Mesothelial cell of epicardium (in vitro differentiated cells): ENCODE results near the gene RASSF1. TPM values are rescaled to one million over a fixed set of nuclear protein-coding genes. Genes with fewer than 3 reads are reported as not detected.

Experiments
- DNase-seq, 2 experiments: peaks; one replicate each; pipeline ENCODE4 v3.0.0; 2021; ENCODE audit warnings: low spot score in 2 of 2; ENCODE audit not compliant: unreplicated experiment in 2 of 2
- H3K27ac Mint-ChIP-seq: 2 replicates; pipeline ENCODE4 v1.8.0; 2021; ENCODE audit warnings: mixed read lengths
- H3K27me3 Mint-ChIP-seq: 2 replicates; pipeline ENCODE4 v1.8.0; 2021; ENCODE audit warnings: low read depth, mixed read lengths
- H3K36me3 Mint-ChIP-seq: 2 replicates; pipeline ENCODE4 v1.8.0; 2021; ENCODE audit warnings: mixed read lengths
- H3K4me1 Mint-ChIP-seq: 2 replicates; pipeline ENCODE4 v1.8.0; 2021; ENCODE audit warnings: mixed read lengths
- H3K4me3 Mint-ChIP-seq: 2 replicates; pipeline ENCODE4 v1.8.0; 2021; ENCODE audit warnings: mild to moderate bottlenecking, moderate library complexity, mixed read lengths
- H3K9me3 Mint-ChIP-seq: 2 replicates; pipeline ENCODE4 v1.8.0; 2021; ENCODE audit warnings: mixed read lengths
- CTCF ChIP-seq: fragments of 200-600 bp; sonication (generic); IDR thresholded peaks from one replicate; pipeline ENCODE4 v1.5.0; 2021; ENCODE audit warnings: antibody characterized with exemption; ENCODE audit not compliant: unreplicated experiment
- total RNA-seq: library from RNA; stranded (reverse); gene quantifications from 3 replicates; pipeline ENCODE4 v1.2.1, GENCODE V29; 2021

RASSF1 gene, protein sequence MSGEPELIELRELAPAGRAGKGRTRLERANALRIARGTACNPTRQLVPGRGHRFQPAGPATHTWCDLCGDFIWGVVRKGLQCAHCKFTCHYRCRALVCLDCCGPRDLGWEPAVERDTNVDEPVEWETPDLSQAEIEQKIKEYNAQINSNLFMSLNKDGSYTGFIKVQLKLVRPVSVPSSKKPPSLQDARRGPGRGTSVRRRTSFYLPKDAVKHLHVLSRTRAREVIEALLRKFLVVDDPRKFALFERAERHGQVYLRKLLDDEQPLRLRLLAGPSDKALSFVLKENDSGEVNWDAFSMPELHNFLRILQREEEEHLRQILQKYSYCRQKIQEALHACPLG
- total RNA-seq: 13.7 to 15.4 TPM (median 14.3 TPM) in 3 replicates

- Mint-ChIP-seq H3K4me1 (peaks cover 35% of the 10 kb centered on the region), H3K27me3 (peaks cover 67% of the 10 kb centered on the region), H3K9me3 (no peaks in the 10 kb centered on the region), H3K4me3 (peak within 1 kb of the TSS; percentile 85), H3K27ac (peak within 1 kb of the TSS; percentile 39), H3K36me3 (no peaks in the 10 kb centered on the region)
- no peak for DNase-seq
- TF ChIP-seq CTCF: no peak
These were observed at the start of gene RASSF1 for GRCh38 chr3:50340448-50341329. Gene RASSF1, minus strand, starts transcription at chr3:50340836. Its CDS starts 31 bp downstream, at chr3:50340805.

DNA sequence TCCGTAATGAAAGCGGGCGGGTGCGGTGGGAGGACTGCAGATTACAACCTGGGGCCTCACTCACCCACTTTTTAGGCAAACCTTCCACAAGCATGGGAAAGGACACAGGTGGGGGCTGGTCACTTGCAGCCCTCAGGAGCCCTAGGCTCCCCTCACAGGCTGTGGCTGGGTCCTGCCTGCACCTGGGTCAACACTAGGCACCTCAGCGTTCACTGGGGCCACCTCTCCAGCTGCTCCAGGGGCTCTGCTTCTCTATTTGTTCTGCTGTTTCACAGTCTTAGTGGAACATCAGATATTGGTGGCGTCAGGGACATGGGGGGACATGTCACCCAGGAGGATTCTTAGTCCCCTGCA lies 48.8 kb upstream of the RASSF1 start:
- DNase-seq: no peak
- Mint-ChIP-seq H3K27ac (no peak overlapping the region), H3K4me1 (no peaks in the 10 kb centered on the region), H3K36me3 (no peaks in the 10 kb centered on the region), H3K4me3 (no peak overlapping the region), H3K9me3 (no peaks in the 10 kb centered on the region), H3K27me3 (peaks cover 1% of the 10 kb centered on the region)
- no peak for TF ChIP-seq CTCF

DNA sequence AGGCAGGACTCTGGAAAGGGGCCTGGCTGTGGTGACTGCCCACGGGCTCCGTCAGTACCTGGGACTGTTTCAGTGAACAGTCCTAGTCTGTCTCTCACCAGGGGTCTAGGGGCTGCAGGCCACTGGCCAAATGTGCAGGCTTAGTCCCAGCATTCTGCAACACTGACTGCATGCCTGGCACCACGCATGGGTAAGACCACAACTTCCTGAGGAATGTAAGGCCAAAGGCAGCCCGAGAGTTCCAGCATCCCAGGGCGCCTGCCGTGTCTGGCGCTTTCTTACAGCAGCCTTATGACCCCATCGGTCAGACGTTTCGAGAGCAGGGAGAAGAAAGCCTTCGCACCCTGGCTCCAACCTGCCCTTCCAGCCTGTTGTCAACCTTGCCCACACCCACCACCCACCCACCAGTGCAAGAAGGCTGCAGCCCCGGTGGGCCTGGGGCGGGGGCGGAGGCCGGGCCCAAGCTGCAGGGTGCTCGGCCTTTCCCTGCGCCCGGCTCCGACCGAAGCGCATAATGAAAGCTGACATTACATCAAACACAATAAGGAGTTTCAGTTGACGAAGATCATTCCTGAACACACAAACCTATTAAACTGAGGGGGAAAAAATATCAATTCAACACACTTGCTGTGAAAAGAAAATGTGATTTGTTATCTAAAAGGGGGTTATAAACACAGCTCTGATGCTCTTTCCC lies 48.2 kb upstream of the RASSF1 start:
- Mint-ChIP-seq H3K27me3 (peaks cover 1% of the 10 kb centered on the region), H3K36me3 (no peaks in the 10 kb centered on the region), H3K9me3 (no peaks in the 10 kb centered on the region), H3K27ac (no peak overlapping the region), H3K4me3 (no peak overlapping the region), H3K4me1 (no peaks in the 10 kb centered on the region)
- no peak for TF ChIP-seq CTCF
- no peak for DNase-seq

- Mint-ChIP-seq H3K4me3 (no peak overlapping the region), H3K36me3 (no peaks in the 10 kb centered on the region), H3K27me3 (peaks cover 4% of the 10 kb centered on the region), H3K27ac (no peak overlapping the region), H3K4me1 (no peaks in the 10 kb centered on the region), H3K9me3 (no peaks in the 10 kb centered on the region)
- peak; percentile 26 for TF ChIP-seq CTCF
- no peak for DNase-seq
These were observed 47.5 kb upstream of the RASSF1 start for GRCh38 chr3:50388016-50388719.

DNA sequence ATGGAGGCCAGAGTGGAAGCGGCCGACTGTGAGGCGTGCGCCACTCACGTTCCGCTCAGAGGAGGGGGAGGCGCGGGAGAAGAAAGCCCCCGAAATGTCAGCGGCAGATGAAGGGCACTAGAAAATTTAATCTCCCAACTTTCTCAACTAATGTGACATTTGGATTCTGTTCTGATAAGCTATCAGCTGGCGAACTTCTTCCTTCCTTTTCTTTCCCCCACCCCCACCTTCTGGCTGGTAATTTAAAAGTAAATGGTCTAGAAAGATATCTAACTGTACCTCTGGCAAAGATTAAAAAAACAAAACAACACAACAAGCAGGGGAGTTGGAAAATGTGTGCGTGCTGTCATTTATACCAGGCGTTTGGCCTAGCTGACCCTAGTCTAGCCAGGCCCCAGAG lies 45.1 kb upstream of the RASSF1 start:
- H3K36me3 Mint-ChIP-seq: no peaks in the 10 kb centered on the region
- H3K9me3 Mint-ChIP-seq: no peaks in the 10 kb centered on the region
- DNase-seq: no peak
- H3K4me1 Mint-ChIP-seq: peaks cover 15% of the 10 kb centered on the region
- TF ChIP-seq CTCF: no peak
- no peak overlapping the region for H3K27ac Mint-ChIP-seq
- peaks cover 4% of the 10 kb centered on the region for H3K27me3 Mint-ChIP-seq
- no peak overlapping the region for H3K4me3 Mint-ChIP-seq
